HG03196 (cell line): Measurements from ENCODE around the gene EPHB2.

ENCODE experiments used
- ATAC-seq: cut with Tn5 transposase; IDR thresholded peaks from one replicate; pipeline ENCODE4 v1.9.1; 2021; ENCODE audit not compliant: unreplicated experiment

The EPHB2 gene

GRCh38 chr1:22796642-22797041, 86.0 kb downstream of the EPHB2 start:
- no peak for ATAC-seq

GRCh38 chr1:22798083-22798482, 87.4 kb downstream of the EPHB2 start:
- no peak for ATAC-seq

GRCh38 chr1:22799971-22800370, 89.3 kb downstream of the EPHB2 start:
- ATAC-seq = no peak

DNA sequence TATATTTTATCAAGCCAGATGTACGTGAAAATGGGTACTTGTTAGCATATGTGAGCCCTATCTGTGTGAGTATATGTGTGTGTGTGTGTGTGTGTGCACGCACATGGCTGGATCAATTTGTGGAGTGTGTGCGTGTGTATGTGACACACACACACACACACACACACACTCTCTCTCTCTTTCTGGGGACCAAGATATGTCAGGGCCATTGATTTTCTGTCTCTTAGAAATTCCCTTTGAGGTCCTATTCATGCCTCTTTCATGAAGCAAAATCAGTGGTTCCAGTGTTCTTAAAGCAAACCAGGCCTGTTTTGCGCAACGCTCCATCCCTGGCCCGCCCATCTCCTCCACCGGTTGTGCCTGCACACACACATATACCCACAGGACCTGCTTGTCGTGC, 90.0 kb downstream of the EPHB2 start:
- no peak for ATAC-seq

- no peak for ATAC-seq
Measured at GRCh38 chr1:22801347-22801746, 90.7 kb downstream of the EPHB2 start.

DNA sequence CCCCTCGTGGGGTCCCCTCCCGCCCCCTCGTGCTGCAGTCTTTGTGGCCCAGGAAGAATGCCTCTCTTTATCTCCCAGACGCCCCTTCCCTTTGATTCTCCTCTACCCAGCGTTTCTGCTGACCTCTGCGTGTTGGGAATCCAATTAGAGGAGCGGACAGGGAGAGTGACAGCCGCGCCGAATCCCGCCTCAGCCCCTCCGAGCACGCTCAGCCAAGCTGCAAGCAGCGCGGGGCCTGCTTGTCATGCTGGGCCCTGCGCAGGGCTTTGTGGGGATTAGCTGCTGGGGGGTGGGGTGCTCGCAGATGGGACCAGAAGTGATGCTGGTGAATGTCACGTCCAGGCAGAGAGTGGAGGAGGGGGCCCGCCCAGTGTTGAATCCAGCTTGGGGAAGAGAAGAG, 91.1 kb downstream of the EPHB2 start:
- no peak for ATAC-seq

DNA sequence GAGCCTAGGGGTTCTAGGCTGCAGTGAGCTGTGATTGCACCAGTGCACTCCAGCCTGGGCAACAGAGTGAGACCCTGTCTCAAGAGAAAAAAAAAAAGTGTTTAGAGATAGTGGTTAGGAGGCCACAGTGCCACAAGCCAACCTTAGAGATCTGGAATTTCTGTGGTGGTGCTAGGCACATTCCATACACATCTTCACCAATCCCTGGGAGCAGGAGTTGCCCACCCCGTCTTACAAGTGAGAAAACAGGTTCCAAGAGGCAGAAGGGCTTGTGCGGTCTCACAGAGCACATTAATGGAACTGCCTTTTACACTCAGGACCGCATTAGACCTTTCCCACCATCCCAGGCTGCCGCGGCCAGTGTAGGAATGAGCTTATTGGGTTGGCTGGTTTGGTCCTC, 93.2 kb downstream of the EPHB2 start:
- ATAC-seq = no peak

- no peak for ATAC-seq
Measured at GRCh38 chr1:22804406-22804805, 93.8 kb downstream of the EPHB2 start.

- ATAC-seq = no peak
Measured at GRCh38 chr1:22804969-22805671, 94.5 kb downstream of the EPHB2 start.

- no peak for ATAC-seq
Measured at GRCh38 chr1:22805672-22806038, 95.0 kb downstream of the EPHB2 start.

DNA sequence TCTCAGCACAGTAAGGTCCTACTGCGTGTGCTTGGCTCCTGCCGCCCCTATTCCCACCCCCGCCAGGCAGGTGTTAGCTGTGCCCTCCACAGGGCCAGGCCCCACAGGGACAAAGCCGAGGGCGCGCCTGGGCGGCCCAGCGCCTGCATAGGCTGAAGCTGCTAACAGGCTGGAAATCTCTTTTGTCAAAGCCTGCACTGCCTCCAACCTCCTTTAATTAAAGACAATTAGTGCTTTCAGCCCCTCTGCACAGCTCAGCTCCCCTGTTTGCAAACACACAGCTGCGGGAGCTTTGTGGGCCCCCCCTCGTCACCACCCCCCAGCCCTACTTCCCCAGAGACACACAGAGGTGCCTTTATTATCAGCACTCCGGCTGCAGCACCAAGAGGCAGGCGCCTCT, 95.9 kb downstream of the EPHB2 start:
- ATAC-seq = no peak

DNA sequence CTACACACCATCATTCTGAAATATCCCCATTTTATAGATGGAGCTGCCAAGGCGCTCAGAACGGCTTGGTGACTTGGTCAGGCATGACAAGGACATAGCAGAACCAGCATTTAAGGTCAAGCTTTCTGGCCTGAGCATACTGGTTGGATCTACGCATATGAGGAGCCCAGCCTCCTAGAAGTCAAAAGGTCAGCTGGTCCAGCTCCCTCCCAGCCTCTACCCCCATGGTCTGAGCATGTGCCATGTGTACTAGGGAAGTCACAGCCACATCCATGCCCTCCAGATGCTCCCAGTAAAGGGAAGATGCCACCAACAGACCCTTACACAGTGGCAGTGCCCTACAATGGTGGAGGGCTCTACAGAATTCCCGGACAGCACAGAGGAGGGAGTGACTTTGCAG, 96.7 kb downstream of the EPHB2 start:
- ATAC-seq = no peak

DNA sequence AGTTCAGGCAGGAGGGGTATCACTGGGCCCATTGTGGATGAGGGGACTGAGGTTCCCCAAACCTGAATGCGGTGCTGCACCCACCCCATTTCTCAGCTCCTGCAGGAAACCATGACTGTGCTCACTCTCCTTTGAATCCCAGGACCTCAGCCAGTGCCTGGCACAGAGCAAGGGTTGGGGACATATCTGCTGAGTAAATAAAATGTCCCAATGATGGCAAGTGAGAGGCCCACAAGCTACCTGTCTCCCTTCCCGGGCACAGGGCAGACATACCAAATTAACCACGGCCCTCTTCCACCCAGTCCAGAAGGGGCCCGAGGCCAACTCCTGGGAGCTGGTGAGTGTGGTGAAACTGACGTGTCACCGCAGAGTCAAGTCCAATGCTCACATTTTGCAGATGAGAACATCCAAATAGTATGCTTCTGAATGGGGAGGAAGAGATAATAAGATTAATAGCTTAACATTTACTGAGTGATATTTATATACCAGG, 97.6 kb downstream of the EPHB2 start:
- ATAC-seq = no peak

DNA sequence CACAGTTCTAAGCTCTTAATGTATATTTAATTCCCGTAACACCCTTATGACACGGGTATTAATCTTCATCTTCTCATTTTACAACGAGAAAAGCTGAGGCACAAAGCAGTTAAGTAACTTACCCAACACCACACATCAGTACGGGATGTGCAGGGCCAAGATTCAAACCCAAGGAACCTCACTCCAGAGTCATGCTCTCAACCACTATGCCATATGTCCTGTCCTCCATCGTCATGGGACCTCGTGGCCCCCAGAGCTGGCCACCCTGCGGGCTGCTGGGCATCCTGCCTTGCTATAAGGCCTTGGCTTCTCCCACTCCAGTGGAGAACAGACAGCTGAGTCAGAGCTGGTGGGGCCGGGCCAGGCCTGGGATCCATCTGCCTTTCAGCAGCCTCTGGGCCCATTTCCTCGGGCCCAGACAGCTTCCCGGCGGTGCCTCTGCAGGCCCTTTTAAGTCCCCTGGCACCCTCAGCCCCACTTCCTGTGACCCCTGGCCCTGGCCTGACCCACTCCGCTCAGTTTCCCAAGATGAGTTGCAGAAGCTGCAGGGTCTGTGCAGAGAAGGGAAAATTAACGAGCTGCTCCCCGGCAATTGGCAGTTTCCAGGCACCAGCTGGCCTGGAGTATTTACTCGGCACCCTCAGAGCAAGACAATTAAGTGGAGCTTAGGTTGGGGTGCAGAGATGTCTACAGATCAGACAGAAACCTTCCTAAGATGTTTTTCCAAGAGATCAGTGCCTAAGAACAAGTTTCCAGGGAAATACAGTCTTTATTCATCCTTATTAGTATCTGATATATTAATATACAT, 98.2 kb downstream of the EPHB2 start:
- no peak for ATAC-seq

- no peak for ATAC-seq
Measured at GRCh38 chr1:22809783-22810182, 99.1 kb downstream of the EPHB2 start.

DNA sequence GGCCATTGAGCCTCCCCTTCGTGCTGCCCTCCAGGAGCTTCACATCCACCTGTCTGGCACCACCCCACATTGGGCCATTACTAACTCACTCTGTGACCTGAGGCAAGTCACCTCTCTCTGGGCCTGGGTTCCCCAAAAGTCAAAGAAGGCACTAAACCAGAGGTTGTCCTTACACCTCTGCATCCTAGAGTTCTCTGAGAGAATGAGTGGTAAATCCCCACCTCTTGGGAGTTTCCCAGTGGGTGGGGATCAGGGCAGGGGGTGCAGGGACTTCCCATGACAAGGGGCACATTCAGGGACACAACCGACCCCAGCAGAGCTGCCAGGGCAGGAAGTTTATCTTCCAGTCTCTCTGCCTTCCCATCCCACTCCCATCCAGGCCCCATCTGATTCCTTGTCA, 99.7 kb downstream of the EPHB2 start:
- no peak for ATAC-seq

GRCh38 chr1:22812092-22812880, 101.6 kb downstream of the EPHB2 start:
- ATAC-seq = no peak

GRCh38 chr1:22812993-22813790, 102.6 kb downstream of the EPHB2 start:
- no peak for ATAC-seq

DNA sequence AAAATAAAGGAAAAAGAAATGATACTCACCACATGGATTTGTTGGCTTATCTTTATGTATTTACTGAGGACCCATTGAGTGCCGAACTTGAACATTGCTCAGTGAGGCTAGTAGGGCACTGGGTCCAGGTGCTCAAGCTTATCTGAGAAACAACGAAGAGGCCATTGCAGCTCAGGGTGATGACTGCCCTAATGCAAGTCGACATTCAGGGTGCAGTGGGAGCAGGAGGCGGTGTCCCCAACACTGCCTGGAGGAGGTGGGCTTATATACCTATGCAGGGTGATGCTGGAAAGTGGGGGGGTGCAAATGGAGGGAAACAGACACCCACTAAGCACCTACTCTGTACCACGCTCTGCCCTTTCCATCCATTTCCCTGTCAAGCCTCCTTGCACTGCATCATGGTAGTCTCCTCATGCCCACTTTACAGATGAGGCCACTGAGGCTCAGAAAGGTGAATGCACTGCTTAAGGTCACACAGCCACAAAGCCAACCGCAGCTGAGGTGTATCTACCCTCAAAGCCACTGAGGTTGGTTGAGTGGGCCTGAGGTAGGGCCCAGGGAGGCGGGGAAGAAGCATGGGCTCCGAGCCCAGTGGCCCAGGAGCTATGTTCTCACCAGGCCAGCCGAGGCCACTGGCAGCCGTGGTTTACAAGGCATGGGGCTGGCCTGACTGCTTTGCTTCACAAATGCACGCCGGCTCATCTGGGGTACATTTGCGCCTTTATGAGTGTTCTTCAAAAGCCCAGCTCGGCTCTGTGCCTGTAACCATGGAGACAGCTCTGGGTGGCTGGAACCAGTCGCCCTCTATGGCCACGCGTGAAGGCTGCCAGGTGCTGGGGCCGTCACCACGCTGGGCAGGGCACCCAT, 103.8 kb downstream of the EPHB2 start:
- no peak for ATAC-seq

DNA sequence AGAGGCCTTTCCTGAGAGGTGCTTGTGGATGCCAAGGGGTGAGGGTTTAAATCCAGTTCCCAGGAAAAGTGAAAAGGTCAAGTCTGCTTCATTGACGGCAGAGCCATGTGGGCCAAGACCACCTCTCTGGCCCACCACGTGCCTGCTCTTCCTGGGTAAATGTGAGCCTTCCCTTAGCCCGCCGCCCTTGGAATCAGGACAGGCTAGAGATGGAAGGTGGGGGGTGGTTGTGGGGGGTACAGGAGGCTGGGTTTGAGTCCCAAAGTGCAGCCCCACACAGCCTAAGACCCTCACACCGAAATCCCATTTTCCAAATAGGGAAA, 104.4 kb downstream of the EPHB2 start:
- ATAC-seq = no peak
